HEK293T (cell line): ENCODE results near the gene SLC35B1.

ENCODE experiments used
- CTCF ChIA-PET: fragments of 350-600 bp; formaldehyde crosslinking; extraction: SDS; loops from one replicate; lab custom pipeline; 2021; ENCODE audit warnings: antibody characterized with exemption, inconsistent platforms; lab: Yijun Ruan, JAX
- POLR2A ChIA-PET: fragments of 350-600 bp; formaldehyde crosslinking; extraction: SDS; loops from one replicate; lab custom pipeline; 2020; ENCODE audit warnings: antibody characterized with exemption, inconsistent platforms; lab: Yijun Ruan, JAX
- DNase-seq: peaks from one replicate; pipeline ENCODE4 v3.0.0; 2012; ENCODE audit warnings: mixed read lengths; ENCODE audit errors: extremely low spot score
- ARNT ChIP-seq: fragments of 450-650 bp; IDR thresholded peaks from 2 replicates; pipeline ENCODE4 v1.6.1; 2017; ENCODE audit warnings: mild to moderate bottlenecking
- BHLHE40 ChIP-seq: fragments of 450-650 bp; IDR thresholded peaks from 2 replicates; pipeline ENCODE4 v1.6.1; 2016; ENCODE audit warnings: mild to moderate bottlenecking, moderate library complexity, borderline replicate concordance
- CTBP1 ChIP-seq: fragments of 450-650 bp; IDR thresholded peaks from 2 replicates; pipeline ENCODE4 v1.6.1; 2016; ENCODE audit warnings: borderline replicate concordance
- ELF4 ChIP-seq: fragments of 450-650 bp; IDR thresholded peaks from 2 replicates; pipeline ENCODE4 v1.6.1; 2017; ENCODE audit warnings: antibody characterized with exemption
- FOXA1 ChIP-seq: fragments of 450-650 bp; IDR thresholded peaks from 2 replicates; pipeline ENCODE4 v1.6.1; 2016; ENCODE audit warnings: mild to moderate bottlenecking
- FOXK2 ChIP-seq: fragments of 450-650 bp; IDR thresholded peaks from 2 replicates; pipeline ENCODE4 v1.6.1; 2016; ENCODE audit warnings: mild to moderate bottlenecking
- FOXM1 ChIP-seq: fragments of 450-650 bp; IDR thresholded peaks from 2 replicates; pipeline ENCODE4 v1.6.1; 2017; ENCODE audit warnings: mild to moderate bottlenecking, borderline replicate concordance
- HDGF ChIP-seq: fragments of 450-650 bp; IDR thresholded peaks from 2 replicates; pipeline ENCODE4 v1.6.1; 2017; ENCODE audit warnings: antibody characterized with exemption, borderline replicate concordance
- L3MBTL2 ChIP-seq: fragments of 450-650 bp; conservative IDR thresholded peaks from 2 replicates; pipeline ENCODE4 v1.6.1; 2016; ENCODE audit warnings: mild to moderate bottlenecking
- LEF1 ChIP-seq: fragments of 450-650 bp; IDR thresholded peaks from 2 replicates; pipeline ENCODE4 v1.6.1; 2017; ENCODE audit warnings: mild to moderate bottlenecking, borderline replicate concordance
- NFRKB ChIP-seq: fragments of 450-650 bp; IDR thresholded peaks from 2 replicates; pipeline ENCODE4 v1.6.1; 2016; ENCODE audit warnings: mild to moderate bottlenecking, moderate library complexity
- PKNOX1 ChIP-seq: fragments of 450-650 bp; IDR thresholded peaks from 2 replicates; pipeline ENCODE4 v1.6.1; 2016
- SP1 ChIP-seq: fragments of 450-650 bp; IDR thresholded peaks from 2 replicates; pipeline ENCODE4 v1.6.1; 2017
- SUZ12 ChIP-seq: fragments of 450-650 bp; IDR thresholded peaks from 2 replicates; pipeline ENCODE4 v1.6.1; 2016; ENCODE audit warnings: mild to moderate bottlenecking
- TARDBP ChIP-seq: fragments of 450-650 bp; IDR thresholded peaks from 2 replicates; pipeline ENCODE4 v1.6.1; 2016
- ZNF384 ChIP-seq: fragments of 450-650 bp; IDR thresholded peaks from 2 replicates; pipeline ENCODE4 v1.6.1; 2016

Gene SLC35B1

GRCh38 chr17:49708515-49709183 is 885 bp upstream of the SLC35B1 start:
- ChIA-PET CTCF (interaction anchor here (0.7 to 1.9 kb wide), 4 partner anchors 11 to 174 kb away, joined by 3 to 9 read pairs (median 5); partner anchors contain the start of gene FAM117A), POLR2A (interaction anchor here (1.1 to 2.9 kb wide), 12 partner anchors 9 to 151 kb away, joined by 3 to 15 read pairs (median 5); partner anchors contain the start of genes FAM117A, KAT7 and SPOP)
- no peak for DNase-seq
- TF ChIP-seq NFRKB: no peak
- TF ChIP-seq TARDBP: no peak
- no peak for TF ChIP-seq FOXA1
- TF ChIP-seq ELF4: no peak
- no peak for TF ChIP-seq PKNOX1
- 0 out of 2 replicates have a peak, but pooled peaks have one; percentile 13 for TF ChIP-seq L3MBTL2
- TF ChIP-seq SUZ12: no peak
- no peak for TF ChIP-seq ARNT
- TF ChIP-seq BHLHE40: no peak

- DNase-seq: no peak
- ChIA-PET POLR2A (interaction anchor here (1.0 to 2.9 kb wide), 11 partner anchors 9 to 293 kb away, joined by 3 to 15 read pairs (median 5); partner anchors contain the start of genes FAM117A, KAT7, NXPH3 and PHB1), CTCF (interaction anchor here (1.1 to 1.9 kb wide), 4 partner anchors 9 to 151 kb away, joined by 3 to 9 read pairs (median 5); partner anchors contain the start of genes FAM117A and NXPH3)
- TF ChIP-seq NFRKB: no peak
Observed at GRCh38 chr17:49707246-49707607, 537 bp downstream of the SLC35B1 start.

GRCh38 chr17:49705254-49705653 is 2.5 kb downstream of the SLC35B1 start:
- ChIA-PET CTCF (interaction anchor here (1.4 to 2.0 kb wide), 4 partner anchors 9 to 148 kb away, joined by 4 to 6 read pairs (median 4); no protein-coding TSS in a partner anchor), POLR2A (no interaction called here)
- no peak for DNase-seq
- TF ChIP-seq L3MBTL2 (no peak), SUZ12 (no peak), ZNF384 (no peak), TARDBP (no peak), ELF4 (no peak), LEF1 (no peak)

- ChIA-PET POLR2A (interaction anchor here (1.2 kb wide), 1 partner anchor 84 kb away, joined by 5 read pairs; the partner anchor contains the start of gene KAT7), CTCF (interaction anchor here (1.7 to 2.0 kb wide), 2 partner anchors 8 to 132 kb away, joined by 4 to 6 read pairs; no protein-coding TSS in a partner anchor)
- DNase-seq: peak; percentile 48
- TF ChIP-seq LEF1: no peak
- TF ChIP-seq BHLHE40: no peak
- no peak for TF ChIP-seq SUZ12
- TF ChIP-seq PKNOX1: no peak
- TF ChIP-seq L3MBTL2: no peak
- no peak for TF ChIP-seq HDGF
- no peak for TF ChIP-seq ELF4
- TF ChIP-seq ARNT: no peak
- no peak for TF ChIP-seq FOXK2
Observed at GRCh38 chr17:49703557-49704277, 4.0 kb downstream of the SLC35B1 start.

GRCh38 chr17:49700960-49701359 is 6.8 kb downstream of the SLC35B1 start:
- TF ChIP-seq LEF1 (no peak), SP1 (no peak), FOXM1 (no peak), PKNOX1 (no peak), L3MBTL2 (no peak), TARDBP (no peak), CTBP1 (no peak), FOXK2 (no peak), ZNF384 (no peak)
- no peak for DNase-seq
- ChIA-PET CTCF (interaction anchor here (1.1 to 2.3 kb wide), 3 partner anchors 130 to 144 kb away, joined by 3 to 9 read pairs (median 4); no protein-coding TSS in a partner anchor), POLR2A (no interaction called here)

GRCh38 chr17:49699966-49700575 is 7.7 kb downstream of the SLC35B1 start:
- no peak for DNase-seq
- CTCF ChIA-PET: interaction anchor here (1.1 to 5.2 kb wide), 4 partner anchors 129 to 143 kb away, joined by 3 to 35 read pairs (median 6); no protein-coding TSS in a partner anchor
- TF ChIP-seq ZNF384 (no peak), ARNT (no peak), NFRKB (no peak), SP1 (no peak), FOXM1 (no peak), L3MBTL2 (no peak)
- POLR2A ChIA-PET: interaction anchor here (0.8 to 0.9 kb wide), 2 partner anchors 130 to 132 kb away, joined by 3 read pairs; no protein-coding TSS in a partner anchor
